Neural crest cell (in vitro differentiated cells): Measurements from ENCODE around the gene FAM171A1. TPM values are rescaled to one million over a fixed set of nuclear protein-coding genes. Genes with fewer than 3 reads are reported as not detected.

Experiments used
- DNase-seq: peaks from one replicate; pipeline ENCODE4 v3.0.0; 2021; ENCODE audit warnings: low read depth, mixed read lengths, low spot score
- H3K27ac Mint-ChIP-seq: one replicate; pipeline ENCODE4 v1.8.0; 2021; ENCODE audit warnings: mild to moderate bottlenecking, mixed read lengths; ENCODE audit not compliant: unreplicated experiment
- H3K27me3 Mint-ChIP-seq: 2 replicates; pipeline ENCODE4 v1.8.0; 2021; ENCODE audit warnings: low read depth, mild to moderate bottlenecking, mixed read lengths
- H3K36me3 Mint-ChIP-seq: 2 replicates; pipeline ENCODE4 v1.8.0; 2021; ENCODE audit warnings: low read depth, mild to moderate bottlenecking, mixed read lengths
- H3K4me1 Mint-ChIP-seq: 2 replicates; pipeline ENCODE4 v1.8.0; 2021; ENCODE audit warnings: mixed read lengths
- H3K4me3 Mint-ChIP-seq: one replicate; pipeline ENCODE4 v1.8.0; 2021; ENCODE audit warnings: mild to moderate bottlenecking, mixed read lengths
- H3K9me3 Mint-ChIP-seq: 2 replicates; pipeline ENCODE4 v1.8.0; 2021; ENCODE audit warnings: mixed read lengths
- CTCF ChIP-seq: fragments of 200-600 bp; sonication (generic); conservative IDR thresholded peaks from 2 replicates; pipeline ENCODE4 v1.5.0; 2021; ENCODE audit warnings: antibody characterized with exemption, mild to moderate bottlenecking
- total RNA-seq: library from RNA; stranded (reverse); gene quantifications from 2 replicates; pipeline ENCODE4 v1.2.1, GENCODE V29; 2021

Gene FAM171A1
- total RNA-seq, 1 donor from 2014 or later, result 64.2 TPM

- H3K9me3 Mint-ChIP-seq, result no peaks in the 10 kb centered on the region
- no peak for DNase-seq
- no peak for TF ChIP-seq CTCF
- peaks cover 26% of the 10 kb centered on the region for H3K4me1 Mint-ChIP-seq
- H3K4me3 Mint-ChIP-seq, result no peak overlapping the region
- H3K27me3 Mint-ChIP-seq, result no peaks in the 10 kb centered on the region
- peak overlapping the region; percentile 73 for H3K27ac Mint-ChIP-seq
- peaks cover 4% of the 10 kb centered on the region for H3K36me3 Mint-ChIP-seq
Measured at GRCh38 chr10:15353471-15354017, 17.5 kb downstream of the FAM171A1 start.

- no peak overlapping the region for H3K4me3 Mint-ChIP-seq
- H3K27ac Mint-ChIP-seq, result no peak overlapping the region
- H3K36me3 Mint-ChIP-seq, result peaks cover 4% of the 10 kb centered on the region
- no peak for TF ChIP-seq CTCF
- peaks cover 26% of the 10 kb centered on the region for H3K4me1 Mint-ChIP-seq
- DNase-seq, result no peak
- H3K9me3 Mint-ChIP-seq, result no peaks in the 10 kb centered on the region
- no peaks in the 10 kb centered on the region for H3K27me3 Mint-ChIP-seq
Measured at GRCh38 chr10:15352836-15353235, 18.3 kb downstream of the FAM171A1 start.

- no peak overlapping the region for H3K4me3 Mint-ChIP-seq
Measured at GRCh38 chr10:15352201-15352600, 18.9 kb downstream of the FAM171A1 start.

GRCh38 chr10:15351099-15351820 is 19.8 kb downstream of the FAM171A1 start:
- no peaks in the 10 kb centered on the region for H3K9me3 Mint-ChIP-seq
- no peaks in the 10 kb centered on the region for H3K27me3 Mint-ChIP-seq
- no peak overlapping the region for H3K4me3 Mint-ChIP-seq
- no peak for DNase-seq
- no peak overlapping the region for H3K27ac Mint-ChIP-seq
- peaks cover 37% of the 10 kb centered on the region for H3K4me1 Mint-ChIP-seq
- TF ChIP-seq CTCF, result no peak
- peaks cover 4% of the 10 kb centered on the region for H3K36me3 Mint-ChIP-seq

More at GRCh38 chr10:15352201-15352600, 18.9 kb downstream of the FAM171A1 start:
- DNase-seq, result no peak
- no peak for TF ChIP-seq CTCF
- Mint-ChIP-seq H3K9me3 (no peaks in the 10 kb centered on the region), H3K27ac (no peak overlapping the region), H3K36me3 (peaks cover 4% of the 10 kb centered on the region), H3K27me3 (no peaks in the 10 kb centered on the region), H3K4me1 (peaks cover 27% of the 10 kb centered on the region)

- Mint-ChIP-seq H3K9me3 (no peaks in the 10 kb centered on the region), H3K4me3 (no peak overlapping the region), H3K27ac (no peak overlapping the region), H3K36me3 (peaks cover 4% of the 10 kb centered on the region), H3K27me3 (no peaks in the 10 kb centered on the region), H3K4me1 (peaks cover 56% of the 10 kb centered on the region)
- no peak for DNase-seq
- no peak for TF ChIP-seq CTCF
Measured at GRCh38 chr10:15349112-15349511, 22.0 kb downstream of the FAM171A1 start.
